ENCODE results near the gene BCL2L12.

The BCL2L12 gene

DNA sequence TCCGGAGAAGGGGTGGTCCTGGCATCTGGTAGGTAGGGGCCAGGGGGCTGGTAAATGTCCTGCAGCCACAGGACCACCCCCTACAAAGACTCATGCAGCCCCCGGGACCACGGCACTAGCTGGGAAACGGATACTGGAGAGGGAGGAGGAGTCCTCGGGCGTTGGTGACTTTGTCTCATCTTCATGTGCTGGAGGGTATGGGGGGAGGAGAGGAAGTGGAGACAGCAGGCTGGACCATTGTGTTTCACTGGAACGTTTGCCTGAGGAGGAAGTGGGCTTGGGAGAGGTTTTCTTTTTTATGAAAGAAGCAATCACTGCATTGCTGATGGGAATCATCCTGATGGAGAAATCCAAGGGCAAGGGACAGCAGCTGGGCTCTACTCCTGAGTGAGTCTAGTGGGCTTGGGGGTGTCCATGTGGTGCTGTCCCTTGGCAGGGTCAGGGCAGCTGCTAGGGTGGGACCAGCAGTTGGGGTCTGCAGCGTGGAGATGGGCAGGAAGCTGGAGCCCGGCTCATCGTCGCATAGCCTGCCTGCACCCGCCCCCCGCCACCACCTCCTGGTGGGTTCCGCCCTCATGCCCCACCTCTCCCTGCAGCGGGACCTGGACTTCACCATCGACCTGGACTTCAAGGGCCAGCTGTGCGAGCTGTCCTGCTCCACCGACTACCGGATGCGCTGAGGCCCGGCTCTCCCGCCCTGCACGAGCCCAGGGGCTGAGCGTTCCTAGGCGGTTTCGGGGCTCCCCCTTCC lies 22.0 kb downstream of the BCL2L12 start (continued):
- TF ChIP-seq, protein P1, sequence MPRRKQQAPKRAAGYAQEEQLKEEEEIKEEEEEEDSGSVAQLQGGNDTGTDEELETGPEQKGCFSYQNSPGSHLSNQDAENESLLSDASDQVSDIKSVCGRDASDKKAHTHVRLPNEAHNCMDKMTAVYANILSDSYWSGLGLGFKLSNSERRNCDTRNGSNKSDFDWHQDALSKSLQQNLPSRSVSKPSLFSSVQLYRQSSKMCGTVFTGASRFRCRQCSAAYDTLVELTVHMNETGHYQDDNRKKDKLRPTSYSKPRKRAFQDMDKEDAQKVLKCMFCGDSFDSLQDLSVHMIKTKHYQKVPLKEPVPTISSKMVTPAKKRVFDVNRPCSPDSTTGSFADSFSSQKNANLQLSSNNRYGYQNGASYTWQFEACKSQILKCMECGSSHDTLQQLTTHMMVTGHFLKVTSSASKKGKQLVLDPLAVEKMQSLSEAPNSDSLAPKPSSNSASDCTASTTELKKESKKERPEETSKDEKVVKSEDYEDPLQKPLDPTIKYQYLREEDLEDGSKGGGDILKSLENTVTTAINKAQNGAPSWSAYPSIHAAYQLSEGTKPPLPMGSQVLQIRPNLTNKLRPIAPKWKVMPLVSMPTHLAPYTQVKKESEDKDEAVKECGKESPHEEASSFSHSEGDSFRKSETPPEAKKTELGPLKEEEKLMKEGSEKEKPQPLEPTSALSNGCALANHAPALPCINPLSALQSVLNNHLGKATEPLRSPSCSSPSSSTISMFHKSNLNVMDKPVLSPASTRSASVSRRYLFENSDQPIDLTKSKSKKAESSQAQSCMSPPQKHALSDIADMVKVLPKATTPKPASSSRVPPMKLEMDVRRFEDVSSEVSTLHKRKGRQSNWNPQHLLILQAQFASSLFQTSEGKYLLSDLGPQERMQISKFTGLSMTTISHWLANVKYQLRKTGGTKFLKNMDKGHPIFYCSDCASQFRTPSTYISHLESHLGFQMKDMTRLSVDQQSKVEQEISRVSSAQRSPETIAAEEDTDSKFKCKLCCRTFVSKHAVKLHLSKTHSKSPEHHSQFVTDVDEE (CRISPR knock-in tag; IDR thresholded peaks at IDR 0.05), result no peak

DNA sequence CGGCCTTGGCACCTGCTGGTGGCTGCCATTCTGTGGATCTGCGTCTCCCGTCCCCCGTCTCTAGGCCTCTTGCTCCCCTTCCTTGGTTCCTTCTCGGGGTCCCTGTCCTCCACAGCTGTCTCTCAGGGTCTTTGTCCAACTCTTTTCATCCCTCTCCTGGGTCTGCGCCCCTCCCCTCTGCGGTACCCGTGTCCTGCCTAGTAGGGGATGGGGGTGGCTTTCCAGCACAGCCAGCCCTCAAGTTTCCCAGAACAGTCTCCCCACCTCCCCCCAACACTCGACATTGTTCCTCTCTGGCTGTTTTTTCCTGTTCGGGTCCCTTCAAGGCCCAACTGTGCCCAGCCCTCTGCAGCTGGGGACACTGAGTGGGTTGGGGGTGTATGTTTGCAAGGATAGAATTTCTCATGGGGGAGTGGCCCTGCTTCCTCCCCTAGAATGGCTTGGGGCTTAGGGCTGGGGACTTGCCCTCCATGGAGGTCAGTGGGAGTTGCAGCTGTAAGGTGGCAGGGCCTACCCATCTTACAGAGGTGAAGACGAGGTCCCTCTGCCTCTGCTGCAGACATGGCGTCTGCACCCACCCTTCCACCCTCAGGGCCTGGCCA lies 22.9 kb downstream of the BCL2L12 start:
- no peak for ATAC-seq
- TF ChIP-seq POU6F1 (CRISPR knock-in tag; IDR thresholded peaks at IDR 0.05; ENCODE audit: borderline replicate concordance, low read depth) (no peak), CSRNP3 (CRISPR knock-in tag; IDR thresholded peaks at IDR 0.05) (no peak), PATZ1 (CRISPR knock-in tag; IDR thresholded peaks at IDR 0.05; ENCODE audit: borderline replicate concordance) (no peak), TCF4 (CRISPR knock-in tag; IDR thresholded peaks at IDR 0.05; ENCODE audit: borderline replicate concordance) (no peak), ZC3H10 (CRISPR knock-in tag; IDR thresholded peaks at IDR 0.05) (no peak), TOX (CRISPR knock-in tag; IDR thresholded peaks at IDR 0.05; ENCODE audit: borderline replicate concordance) (no peak), GLIS3 (CRISPR knock-in tag; IDR thresholded peaks at IDR 0.05) (no peak), ZFP30 (CRISPR knock-in tag; IDR thresholded peaks at IDR 0.05) (no peak), CSDC2 (CRISPR knock-in tag; IDR thresholded peaks at IDR 0.05) (no peak), ZFP3 (CRISPR knock-in tag; IDR thresholded peaks at IDR 0.05) (no peak), ZNF565 (CRISPR knock-in tag; conservative IDR thresholded peaks at IDR 0.05; ENCODE audit: low read depth) (no peak), ISL1 (CRISPR knock-in tag; IDR thresholded peaks at IDR 0.05) (no peak), CREB5 (CRISPR knock-in tag; IDR thresholded peaks at IDR 0.05; ENCODE audit: low read depth) (no peak), ZNF8 (CRISPR knock-in tag; IDR thresholded peaks at IDR 0.05) (no peak), PPARA (CRISPR knock-in tag; IDR thresholded peaks at IDR 0.05; ENCODE audit: borderline replicate concordance) (no peak), OSR1 (CRISPR knock-in tag; IDR thresholded peaks at IDR 0.05) (no peak), SNAI2 (CRISPR knock-in tag; IDR thresholded peaks at IDR 0.05) (no peak), ARNTL (CRISPR knock-in tag; IDR thresholded peaks at IDR 0.05; ENCODE audit: borderline replicate concordance, low read depth) (no peak)
- TF ChIP-seq, protein P1 (CRISPR knock-in tag; IDR thresholded peaks at IDR 0.05), result no peak
